Measurements from ENCODE around the gene P3H2. TPM values are rescaled to one million over a fixed set of nuclear protein-coding genes. Genes with fewer than 3 reads are reported as not detected.
"Not testable (repeated sequence)": the region's sequence is repeated elsewhere in the genome, so short reads cannot be mapped to it uniquely, and the experiment has no call there.

Gene P3H2
- total and polyA plus RNA-seq, 2 experiments from 2014 or later = 4.7 to 14.9 TPM

GRCh38 chr3:190083635-190084034 is 37.1 kb downstream of the P3H2 start:
- DNase-seq = no peak
- Histone ChIP-seq H3K4me3 (no peak overlapping the region), H3K4me2 (ENCODE audit: unreplicated experiment) (no peak overlapping the region), H3K79me2 (ENCODE audit: insufficient read depth) (no peaks in the 10 kb centered on the region), H3K9me2 (ENCODE audit: insufficient read depth) (no peaks in the 10 kb centered on the region), H3F3A (ENCODE audit: insufficient read depth) (no peaks in the 10 kb centered on the region), H3K9ac (no peak overlapping the region), H3K27me3 (replicated peaks; ENCODE audit: insufficient read depth) (no peaks in the 10 kb centered on the region), H3K9me3 (ENCODE audit: low read depth) (no peaks in the 10 kb centered on the region), H2AFZ (no peak overlapping the region), H3K4me1 (ENCODE audit: insufficient read depth) (no peaks in the 10 kb centered on the region), H3K27ac (no peak overlapping the region), H4K20me1 (ENCODE audit: insufficient read depth) (no peaks in the 10 kb centered on the region), H3K36me3 (ENCODE audit: low read depth) (no peaks in the 10 kb centered on the region)
- WGBS, 2 experiments (ENCODE audit: low coverage in 1 of 2, low lambda C conversion rate in 2 of 2, missing lambda C conversion rate in 2 of 2) = 63 to 72% methylated on average over 3 of the region's 3 CpGs
- TF ChIP-seq EZH2 (IDR thresholded peaks at IDR 0.05; ENCODE audit: insufficient read depth, poor library complexity, severe bottlenecking) = no peak
- no peak for TF ChIP-seq EZH2phosphoT487 (IDR thresholded peaks at IDR 0.05; ENCODE audit: insufficient read depth, low read depth)
- in situ Hi-C loops (cut with MboI) = no loop called here

DNA sequence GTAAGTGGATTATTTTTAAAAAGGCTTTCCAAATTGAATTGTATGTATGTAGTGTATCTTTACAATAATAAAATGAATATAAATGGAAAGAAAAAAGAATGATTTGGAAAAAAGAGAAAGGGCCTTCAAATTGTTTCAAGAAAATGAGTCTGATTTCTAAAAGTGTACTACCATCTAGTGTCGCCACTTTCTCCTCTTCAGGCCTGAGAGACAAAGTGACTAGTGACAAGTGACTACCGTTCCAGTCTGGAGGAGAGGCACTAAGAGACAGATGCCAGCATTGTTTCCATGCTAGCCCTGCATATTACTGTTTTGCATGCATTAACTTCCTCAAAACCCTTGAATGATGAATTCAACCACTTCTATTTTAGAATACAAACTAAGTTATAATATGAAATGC is 39.3 kb downstream of the P3H2 start:
- H3K27me3 ChIP-seq (replicated peaks; ENCODE audit: insufficient read depth) = no peaks in the 10 kb centered on the region
- no peak overlapping the region for H3K4me2 ChIP-seq (ENCODE audit: unreplicated experiment)
- H3K9me2 ChIP-seq (ENCODE audit: insufficient read depth) = no peaks in the 10 kb centered on the region
- no peak overlapping the region for H3K9ac ChIP-seq
- H3K36me3 ChIP-seq (ENCODE audit: low read depth) = no peaks in the 10 kb centered on the region
- no peak for TF ChIP-seq EZH2phosphoT487 (IDR thresholded peaks at IDR 0.05; ENCODE audit: insufficient read depth, low read depth)
- no peak for TF ChIP-seq EZH2 (IDR thresholded peaks at IDR 0.05; ENCODE audit: insufficient read depth, poor library complexity, severe bottlenecking)
- no peaks in the 10 kb centered on the region for H3K9me3 ChIP-seq (ENCODE audit: low read depth)
- peaks cover 18% of the 10 kb centered on the region for H3K4me1 ChIP-seq (ENCODE audit: insufficient read depth)
- WGBS, 2 experiments (ENCODE audit: low coverage in 1 of 2, low lambda C conversion rate in 2 of 2, missing lambda C conversion rate in 2 of 2) = 99 to 100% methylated on average over 2 of the region's 2 CpGs
- no peak overlapping the region for H3K4me3 ChIP-seq
- no peak overlapping the region for H3K27ac ChIP-seq
- H4K20me1 ChIP-seq (ENCODE audit: insufficient read depth) = no peaks in the 10 kb centered on the region
- H3F3A ChIP-seq (ENCODE audit: insufficient read depth) = peaks cover 18% of the 10 kb centered on the region
- H3K79me2 ChIP-seq (ENCODE audit: insufficient read depth) = no peaks in the 10 kb centered on the region
- DNase-seq = no peak
- H2AFZ ChIP-seq = no peak overlapping the region
- in situ Hi-C loops (cut with MboI) = no loop called here

DNA sequence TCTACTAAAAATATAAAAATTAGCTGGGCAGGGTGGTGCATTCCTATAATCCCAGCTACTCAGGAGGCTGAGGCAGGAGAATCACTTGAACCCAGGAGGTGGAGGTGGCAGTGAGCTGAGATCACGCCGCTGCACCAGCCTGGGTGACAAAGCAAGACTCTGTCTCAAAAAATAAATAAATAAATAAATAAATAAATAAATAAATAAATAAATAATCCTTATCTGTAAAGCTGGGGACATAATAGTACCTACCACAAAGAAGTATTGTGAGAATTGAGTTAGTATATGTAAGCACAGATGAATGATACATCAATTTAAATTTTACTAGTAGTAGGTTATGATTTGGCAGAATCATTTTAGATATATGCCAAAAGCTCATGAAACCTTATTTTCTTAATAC is 41.5 kb downstream of the P3H2 start:
- H3K36me3 ChIP-seq (ENCODE audit: low read depth); H3K4me2 ChIP-seq (ENCODE audit: unreplicated experiment); H4K20me1 ChIP-seq (ENCODE audit: insufficient read depth); H3K9me2 ChIP-seq (ENCODE audit: insufficient read depth); H3K79me2 ChIP-seq (ENCODE audit: insufficient read depth); DNase-seq; H2AFZ ChIP-seq; H3K9me3 ChIP-seq (ENCODE audit: low read depth); H3K27me3 ChIP-seq (replicated peaks; ENCODE audit: insufficient read depth); H3K27ac ChIP-seq; H3K9ac ChIP-seq; H3K4me3 ChIP-seq; in situ Hi-C loops (cut with MboI): not testable (repeated sequence)
- Histone ChIP-seq H3F3A (ENCODE audit: insufficient read depth) (peaks cover 30% of the 10 kb centered on the region), H3K4me1 (ENCODE audit: insufficient read depth) (peaks cover 28% of the 10 kb centered on the region)
- 95 to 97% methylated on average over 2 of the region's 2 CpGs for WGBS, 2 experiments (ENCODE audit: low coverage in 1 of 2, low lambda C conversion rate in 2 of 2, missing lambda C conversion rate in 2 of 2)

- Histone ChIP-seq H2AFZ (peak overlapping the region; percentile 47), H4K20me1 (ENCODE audit: insufficient read depth) (no peaks in the 10 kb centered on the region), H3K27ac (peak overlapping the region; percentile 95), H3K4me3 (0 out of 2 replicates have a peak overlapping the region, but pooled peaks have one; percentile 5), H3K9ac (peak overlapping the region; percentile 69), H3K9me3 (ENCODE audit: low read depth) (no peaks in the 10 kb centered on the region), H3F3A (ENCODE audit: insufficient read depth) (peaks cover 30% of the 10 kb centered on the region), H3K4me1 (ENCODE audit: insufficient read depth) (peaks cover 28% of the 10 kb centered on the region), H3K9me2 (ENCODE audit: insufficient read depth) (no peaks in the 10 kb centered on the region), H3K27me3 (replicated peaks; ENCODE audit: insufficient read depth) (no peaks in the 10 kb centered on the region), H3K4me2 (ENCODE audit: unreplicated experiment) (peak overlapping the region; percentile 58), H3K36me3 (ENCODE audit: low read depth) (no peaks in the 10 kb centered on the region), H3K79me2 (ENCODE audit: insufficient read depth) (no peaks in the 10 kb centered on the region)
- WGBS, 2 experiments (ENCODE audit: low coverage in 1 of 2, low lambda C conversion rate in 2 of 2, missing lambda C conversion rate in 2 of 2) = 43 to 57% methylated on average over 1 of the region's 1 CpG
- TF ChIP-seq EZH2 (IDR thresholded peaks at IDR 0.05; ENCODE audit: insufficient read depth, poor library complexity, severe bottlenecking) = no peak
- no peak for TF ChIP-seq EZH2phosphoT487 (IDR thresholded peaks at IDR 0.05; ENCODE audit: insufficient read depth, low read depth)
- peak; percentile 19 for DNase-seq
- in situ Hi-C loops (cut with MboI) = no loop called here
These were observed 43.2 kb downstream of the P3H2 start for GRCh38 chr3:190077395-190078045.
